ENCODE measurements around the gene CD4. TPM values are rescaled to one million over a fixed set of nuclear protein-coding genes. Genes with fewer than 3 reads are reported as not detected.
"Not testable (repeated sequence)": the region's sequence is repeated elsewhere in the genome, so short reads cannot be mapped to it uniquely, and the experiment has no call there.

Gene CD4
- not detected in 2 replicates for total RNA-seq (2022)
- not detected for Bru-seq, nascent RNA
- percentile 4 among the genes with signal in this experiment for BruChase-seq, experiment 1, labeled RNA remaining after a 6-hour chase
- not detected for BruChase-seq, experiment 2, labeled RNA remaining after a 2-hour chase
- long read RNA-seq, result 0 reads

GRCh38 chr12:6788972-6789924 lies at the start of gene CD4:
TSS of gene CD4 (plus strand) at chr12:6789528. CDS start at chr12:6800139, 10,611 bp downstream.
- DNase-seq, result no peak

GRCh38 chr12:6742080-6742479 lies 47.2 kb upstream of the CD4 start:
- H3K36me3 Mint-ChIP-seq (ENCODE audit: insufficient read depth, unreplicated experiment); H3K9me3 Mint-ChIP-seq (ENCODE audit: low read depth, unreplicated experiment); H3K27me3 Mint-ChIP-seq (ENCODE audit: unreplicated experiment); DNase-seq; BruUV-seq (replicated peaks); H3K27ac Mint-ChIP-seq (ENCODE audit: unreplicated experiment); H3K4me1 Mint-ChIP-seq (ENCODE audit: low read depth, unreplicated experiment); intact Hi-C loops (cut with micrococcal nuclease; ENCODE audit: unreplicated experiment); CTCF ChIA-PET; H3K4me3 Mint-ChIP-seq (ENCODE audit: low read depth, unreplicated experiment): not testable (repeated sequence)

More at GRCh38 chr12:6788972-6789924, at the start of gene CD4:
- Mint-ChIP-seq H3K27me3 (ENCODE audit: unreplicated experiment) (peaks cover 57% of the 10 kb centered on the region), H3K27ac (ENCODE audit: unreplicated experiment) (no peak within 1 kb of the TSS), H3K4me1 (ENCODE audit: low read depth, unreplicated experiment) (no peaks in the 10 kb centered on the region), H3K9me3 (ENCODE audit: low read depth, unreplicated experiment) (no peaks in the 10 kb centered on the region), H3K36me3 (ENCODE audit: insufficient read depth, unreplicated experiment) (no peaks in the 10 kb centered on the region), H3K4me3 (ENCODE audit: low read depth, unreplicated experiment) (no peak within 1 kb of the TSS)
- CTCF ChIA-PET, result no interaction called here
- no TSS peak for BruUV-seq (replicated peaks)
- no peak for TF ChIP-seq CTCF (IDR thresholded peaks at IDR 0.05; ENCODE audit: unreplicated experiment)
- intact Hi-C loops (cut with micrococcal nuclease; ENCODE audit: unreplicated experiment), result no loop called here

GRCh38 chr12:6742834-6743233 lies 46.5 kb upstream of the CD4 start:
- Mint-ChIP-seq H3K9me3 (ENCODE audit: low read depth, unreplicated experiment) (no peaks in the 10 kb centered on the region), H3K27me3 (ENCODE audit: unreplicated experiment) (no peaks in the 10 kb centered on the region), H3K4me3 (ENCODE audit: low read depth, unreplicated experiment) (no peak overlapping the region), H3K27ac (ENCODE audit: unreplicated experiment) (no peak overlapping the region), H3K4me1 (ENCODE audit: low read depth, unreplicated experiment) (no peaks in the 10 kb centered on the region), H3K36me3 (ENCODE audit: insufficient read depth, unreplicated experiment) (peaks cover 11% of the 10 kb centered on the region)
- BruUV-seq (replicated peaks), result no TSS peak
- DNase-seq, result no peak
- CTCF ChIA-PET, result no interaction called here
- no peak for TF ChIP-seq CTCF (IDR thresholded peaks at IDR 0.05; ENCODE audit: unreplicated experiment)
- intact Hi-C loops (cut with micrococcal nuclease; ENCODE audit: unreplicated experiment), result no loop called here

GRCh38 chr12:6743300-6743699 lies 46.0 kb upstream of the CD4 start:
- H3K4me1 Mint-ChIP-seq (ENCODE audit: low read depth, unreplicated experiment); H3K27me3 Mint-ChIP-seq (ENCODE audit: unreplicated experiment); DNase-seq; H3K4me3 Mint-ChIP-seq (ENCODE audit: low read depth, unreplicated experiment); H3K9me3 Mint-ChIP-seq (ENCODE audit: low read depth, unreplicated experiment); CTCF ChIA-PET; BruUV-seq (replicated peaks); intact Hi-C loops (cut with micrococcal nuclease; ENCODE audit: unreplicated experiment); H3K27ac Mint-ChIP-seq (ENCODE audit: unreplicated experiment): not testable (repeated sequence)
- H3K36me3 Mint-ChIP-seq (ENCODE audit: insufficient read depth, unreplicated experiment), result peaks cover 16% of the 10 kb centered on the region

GRCh38 chr12:6745741-6746525 lies 43.4 kb upstream of the CD4 start:
- no peak for DNase-seq
- H3K4me1 Mint-ChIP-seq (ENCODE audit: low read depth, unreplicated experiment), result no peaks in the 10 kb centered on the region
- intact Hi-C loops (cut with micrococcal nuclease; ENCODE audit: unreplicated experiment), result no loop called here
- CTCF ChIA-PET, result no interaction called here
- H3K36me3 Mint-ChIP-seq (ENCODE audit: insufficient read depth, unreplicated experiment), result peaks cover 33% of the 10 kb centered on the region
- H3K9me3 Mint-ChIP-seq (ENCODE audit: low read depth, unreplicated experiment), result no peaks in the 10 kb centered on the region
- TF ChIP-seq CTCF (IDR thresholded peaks at IDR 0.05; ENCODE audit: unreplicated experiment), result no peak
- H3K27ac Mint-ChIP-seq (ENCODE audit: unreplicated experiment), result no peak overlapping the region
- no peak overlapping the region for H3K4me3 Mint-ChIP-seq (ENCODE audit: low read depth, unreplicated experiment)
- BruUV-seq (replicated peaks), result no TSS peak
- H3K27me3 Mint-ChIP-seq (ENCODE audit: unreplicated experiment), result no peaks in the 10 kb centered on the region

All from Calu3 (cell line).